Keratinocyte (primary cell): ENCODE measurements around the gene CAMK2G. TPM values are rescaled to one million over a fixed set of nuclear protein-coding genes. Genes with fewer than 3 reads are reported as not detected.

Source experiments
- DNase-seq: peaks from one replicate; pipeline ENCODE4 v3.0.0-alpha.2; 2011; ENCODE audit warnings: low read depth, missing footprints, low spot score
- FAIRE-seq: peaks from 2 replicates; lab custom pipeline; 2011; peaks lifted over from hg19 to GRCh38; lab: Jason Lieb, UNC
- H2AFZ ChIP-seq: 2 replicates; pipeline ENCODE4 v1.6.0; 2012; ENCODE audit warnings: low read length, control low read depth, inconsistent platforms; ENCODE audit not compliant: control insufficient read depth
- H3K27ac ChIP-seq: 2 replicates; pipeline ENCODE4 v1.5.1; 2011; ENCODE audit warnings: low read length; ENCODE audit not compliant: control insufficient read depth, insufficient read depth
- H3K27me3 ChIP-seq: 3 replicates; pipeline ENCODE4 v1.6.0; 2011; ENCODE audit warnings: low read length; ENCODE audit not compliant: control insufficient read depth, insufficient read depth; ENCODE audit errors: extremely low read depth
- H3K36me3 ChIP-seq, 2 experiments: 2 replicates in 1 of 2; 3 replicates in 1 of 2; pipeline ENCODE4 v1.5.1; 2011; ENCODE audit warnings: low read length in 2 of 2, mild to moderate bottlenecking in 1 of 2; ENCODE audit not compliant: control insufficient read depth in 2 of 2, insufficient read depth in 2 of 2; ENCODE audit errors: extremely low read depth in 1 of 2
- H3K4me1 ChIP-seq: 3 replicates; pipeline ENCODE4 v1.5.1; 2011; ENCODE audit warnings: low read length; ENCODE audit not compliant: control insufficient read depth, insufficient read depth; ENCODE audit errors: extremely low read depth
- H3K4me2 ChIP-seq: 3 replicates; pipeline ENCODE4 v1.6.0; 2011; ENCODE audit warnings: low read depth, low read length; ENCODE audit not compliant: control insufficient read depth, insufficient read depth; ENCODE audit errors: extremely low read depth
- H3K4me3 ChIP-seq, 3 experiments: fragments of 200-600 bp in 1 of 3; sonication (generic) in 1 of 3; 2 replicates in 2 of 3; 3 replicates in 1 of 3; pipeline ENCODE4 v1.5.1; 2011 to 2016; ENCODE audit warnings: low read length in 3 of 3, mild to moderate bottlenecking in 3 of 3, control low read depth in 2 of 3, inconsistent platforms in 1 of 3, low read depth in 1 of 3, mixed read lengths in 1 of 3, mixed run types in 1 of 3, moderate library complexity in 1 of 3; ENCODE audit not compliant: control insufficient read depth in 2 of 3, insufficient read depth in 2 of 3; ENCODE audit errors: extremely low read depth in 1 of 3
- H3K79me2 ChIP-seq: 2 replicates; pipeline ENCODE4 v1.6.0; 2012; ENCODE audit warnings: low read length; ENCODE audit not compliant: control insufficient read depth, insufficient read depth
- H3K9ac ChIP-seq: 3 replicates; pipeline ENCODE4 v1.6.0; 2011; ENCODE audit warnings: low read length; ENCODE audit not compliant: control insufficient read depth, insufficient read depth; ENCODE audit errors: extremely low read depth
- H3K9me1 ChIP-seq: 3 replicates; pipeline ENCODE4 v1.6.0; 2011; ENCODE audit warnings: low read length; ENCODE audit not compliant: control insufficient read depth, insufficient read depth; ENCODE audit errors: extremely low read depth
- H3K9me3 ChIP-seq: 2 replicates; pipeline ENCODE4 v1.5.1; 2012; ENCODE audit warnings: low read depth, low read length; ENCODE audit not compliant: control insufficient read depth
- H4K20me1 ChIP-seq: 3 replicates; pipeline ENCODE4 v1.6.0; 2011; ENCODE audit warnings: low read length; ENCODE audit not compliant: control insufficient read depth, insufficient read depth; ENCODE audit errors: extremely low read depth
- EZH2 ChIP-seq: IDR thresholded peaks from one replicate; pipeline ENCODE4 v1.6.1; 2012; ENCODE audit warnings: inconsistent platforms, mild to moderate bottlenecking, low read length, moderate library complexity
- dilution Hi-C: fragments of 300-500 bp; cut with MboI; formaldehyde crosslinking; loops from one replicate; pipeline ENCODE4 v1.7.0; 2020; ENCODE audit warnings: low sequenced_read_pairs; ENCODE audit not compliant: extremely low pct_ligation_motif_present
- polyA plus RNA-seq, 5 experiments: library from polyadenylated mRNA; depleted of rRNA in 3 of 5; stranded (reverse) in 3 of 5; stranded (forward) in 1 of 5; unstranded in 1 of 5; fragments of >200 nt; gene quantifications; 1 replicate in 1 of 5; 2 replicates in 3 of 5; 3 replicates in 1 of 5; pipeline versions ENCODE4 v1.2.1 to v1.2.3, GENCODE V29; 2011 to 2012; ENCODE audit warnings: missing spikeins in 2 of 5, low read depth in 1 of 5, low replicate concordance in 1 of 5
- TF ChIP-seq, protein P1 (sequence below), 3 experiments: IDR thresholded peaks in 1 of 3; conservative IDR thresholded peaks in 1 of 3; optimal IDR thresholded peaks in 1 of 3; 2 replicates in 2 of 3; 3 replicates in 1 of 3; pipeline versions ENCODE3 to v1.5.1; 2011; ENCODE audit warnings: low read length in 3 of 3, mild to moderate bottlenecking in 3 of 3, moderate library complexity in 2 of 3, control low read depth in 1 of 3, inconsistent platforms in 1 of 3; ENCODE audit not compliant: insufficient read depth in 2 of 3; ENCODE audit errors: extremely low read depth in 1 of 3

Gene CAMK2G
- polyA plus RNA-seq, 1 donor (not counting 4 experiments of a cell fraction or from before 2014, with no cell fraction given) = 17.6 TPM

DNA sequence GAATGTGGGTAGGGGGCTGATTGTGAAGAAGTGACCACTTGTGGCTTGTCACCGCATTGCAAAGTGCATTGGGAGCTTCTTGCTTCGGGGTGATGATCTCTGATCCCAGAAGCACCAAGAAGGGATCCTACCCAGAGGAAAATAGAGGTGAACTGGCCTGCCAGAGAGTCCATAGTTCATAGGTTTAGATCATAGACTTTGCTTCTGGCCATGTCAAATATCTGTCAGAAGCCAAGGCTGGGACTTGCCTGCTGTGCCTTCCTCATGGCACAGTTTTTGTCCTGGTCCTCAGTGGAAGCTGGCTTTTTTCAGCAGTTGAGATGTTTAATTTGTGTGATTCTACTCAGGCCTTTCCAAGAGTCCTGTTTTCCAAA lies 87.9 kb downstream of the CAMK2G start:
- Histone ChIP-seq H3K4me2 (peak overlapping the region; percentile 82), H3K4me3 (peak overlapping the region; percentile 74 to 95 (median 92)), H3K4me1 (peaks cover 20% of the 10 kb centered on the region), H3K79me2 (peaks cover 59% of the 10 kb centered on the region), H3K9me3 (no peaks in the 10 kb centered on the region), H4K20me1 (peaks cover 3% of the 10 kb centered on the region), H2AFZ (no peak overlapping the region), H3K9me1 (no peaks in the 10 kb centered on the region), H3K27me3 (no peaks in the 10 kb centered on the region), H3K27ac (peak overlapping the region; percentile 63), H3K36me3 (peaks cover 12 to 24% of the 10 kb centered on the region in 2 experiments), H3K9ac (peak overlapping the region; percentile 85)
- TF ChIP-seq, protein P1, sequence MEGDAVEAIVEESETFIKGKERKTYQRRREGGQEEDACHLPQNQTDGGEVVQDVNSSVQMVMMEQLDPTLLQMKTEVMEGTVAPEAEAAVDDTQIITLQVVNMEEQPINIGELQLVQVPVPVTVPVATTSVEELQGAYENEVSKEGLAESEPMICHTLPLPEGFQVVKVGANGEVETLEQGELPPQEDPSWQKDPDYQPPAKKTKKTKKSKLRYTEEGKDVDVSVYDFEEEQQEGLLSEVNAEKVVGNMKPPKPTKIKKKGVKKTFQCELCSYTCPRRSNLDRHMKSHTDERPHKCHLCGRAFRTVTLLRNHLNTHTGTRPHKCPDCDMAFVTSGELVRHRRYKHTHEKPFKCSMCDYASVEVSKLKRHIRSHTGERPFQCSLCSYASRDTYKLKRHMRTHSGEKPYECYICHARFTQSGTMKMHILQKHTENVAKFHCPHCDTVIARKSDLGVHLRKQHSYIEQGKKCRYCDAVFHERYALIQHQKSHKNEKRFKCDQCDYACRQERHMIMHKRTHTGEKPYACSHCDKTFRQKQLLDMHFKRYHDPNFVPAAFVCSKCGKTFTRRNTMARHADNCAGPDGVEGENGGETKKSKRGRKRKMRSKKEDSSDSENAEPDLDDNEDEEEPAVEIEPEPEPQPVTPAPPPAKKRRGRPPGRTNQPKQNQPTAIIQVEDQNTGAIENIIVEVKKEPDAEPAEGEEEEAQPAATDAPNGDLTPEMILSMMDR (optimal IDR thresholded peaks at IDR 0.05 in 1 of 3, IDR thresholded peaks at IDR 0.05 in 1 of 3, conservative IDR thresholded peaks at IDR 0.05 in 1 of 3; ENCODE audit: extremely low read depth in 1 of 3, insufficient read depth in 2 of 3, low read length in 3 of 3) = no peak
- no peak for TF ChIP-seq EZH2
- FAIRE-seq (no peak), DNase-seq (no peak)
- dilution Hi-C loops = no loop called here

DNA sequence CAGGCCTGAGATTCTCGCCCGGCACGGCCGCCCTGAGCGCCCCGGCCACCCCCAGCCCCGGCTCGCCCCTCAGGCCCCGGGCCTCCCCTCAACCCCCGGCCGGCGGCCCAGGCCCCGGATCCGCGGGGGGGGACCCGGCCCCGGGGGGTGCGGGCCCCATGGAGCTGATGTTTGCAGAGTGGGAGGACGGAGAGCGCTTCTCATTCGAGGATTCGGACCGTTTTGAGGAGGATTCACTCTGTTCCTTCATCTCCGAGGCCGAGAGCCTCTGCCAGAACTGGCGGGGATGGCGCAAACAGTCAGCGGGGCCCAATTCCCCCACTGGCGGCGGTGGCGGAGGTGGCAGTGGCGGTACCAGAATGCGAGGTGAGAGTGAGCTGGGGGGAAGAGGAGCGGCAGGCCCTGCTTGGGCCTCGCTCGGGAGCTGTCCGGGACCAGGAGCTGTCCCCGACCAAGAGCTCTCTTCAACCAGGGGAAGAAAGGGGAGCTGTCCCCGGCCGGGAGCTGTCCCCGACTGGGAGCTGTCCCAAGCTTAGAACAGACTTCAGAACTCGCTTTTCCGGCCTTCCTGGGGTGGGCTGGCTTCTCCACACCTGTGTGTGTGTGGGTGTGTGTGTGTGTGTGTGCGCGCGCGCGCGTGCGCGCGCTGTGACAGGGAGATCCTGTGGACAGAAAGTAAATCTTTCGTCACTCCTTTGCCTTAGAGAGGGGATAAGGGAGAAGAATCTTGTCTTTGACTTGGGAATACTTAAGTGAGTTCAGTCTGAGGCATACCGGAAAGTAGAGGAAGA lies 88.4 kb downstream of the CAMK2G start:
- Histone ChIP-seq H3K9me3 (no peaks in the 10 kb centered on the region), H3K9me1 (no peaks in the 10 kb centered on the region), H3K27me3 (no peaks in the 10 kb centered on the region), H3K36me3 (peaks cover 9 to 18% of the 10 kb centered on the region in 2 experiments), H2AFZ (peak overlapping the region; percentile 64), H3K4me1 (peaks cover 20% of the 10 kb centered on the region), H3K79me2 (peaks cover 63% of the 10 kb centered on the region), H3K4me2 (peak overlapping the region; percentile 82), H3K4me3 (peak overlapping the region; percentile 74 to 95 (median 92)), H3K9ac (peak overlapping the region; percentile 85), H3K27ac (peak overlapping the region; percentile 76), H4K20me1 (peaks cover 3% of the 10 kb centered on the region)
- dilution Hi-C loops = no loop called here
- TF ChIP-seq, protein P1 (optimal IDR thresholded peaks at IDR 0.05 in 1 of 3, IDR thresholded peaks at IDR 0.05 in 1 of 3, conservative IDR thresholded peaks at IDR 0.05 in 1 of 3; ENCODE audit: extremely low read depth in 1 of 3, insufficient read depth in 2 of 3, low read length in 3 of 3) = no peak
- no peak for TF ChIP-seq EZH2
- DNase-seq = no peak
- FAIRE-seq = no peak
